ENCODE data around the gene DMRTB1. TPM values are rescaled to one million over a fixed set of nuclear protein-coding genes. Genes with fewer than 3 reads are reported as not detected.

The DMRTB1 gene
- total RNA-seq, 2 experiments from 2014 or later: not detected

DNA sequence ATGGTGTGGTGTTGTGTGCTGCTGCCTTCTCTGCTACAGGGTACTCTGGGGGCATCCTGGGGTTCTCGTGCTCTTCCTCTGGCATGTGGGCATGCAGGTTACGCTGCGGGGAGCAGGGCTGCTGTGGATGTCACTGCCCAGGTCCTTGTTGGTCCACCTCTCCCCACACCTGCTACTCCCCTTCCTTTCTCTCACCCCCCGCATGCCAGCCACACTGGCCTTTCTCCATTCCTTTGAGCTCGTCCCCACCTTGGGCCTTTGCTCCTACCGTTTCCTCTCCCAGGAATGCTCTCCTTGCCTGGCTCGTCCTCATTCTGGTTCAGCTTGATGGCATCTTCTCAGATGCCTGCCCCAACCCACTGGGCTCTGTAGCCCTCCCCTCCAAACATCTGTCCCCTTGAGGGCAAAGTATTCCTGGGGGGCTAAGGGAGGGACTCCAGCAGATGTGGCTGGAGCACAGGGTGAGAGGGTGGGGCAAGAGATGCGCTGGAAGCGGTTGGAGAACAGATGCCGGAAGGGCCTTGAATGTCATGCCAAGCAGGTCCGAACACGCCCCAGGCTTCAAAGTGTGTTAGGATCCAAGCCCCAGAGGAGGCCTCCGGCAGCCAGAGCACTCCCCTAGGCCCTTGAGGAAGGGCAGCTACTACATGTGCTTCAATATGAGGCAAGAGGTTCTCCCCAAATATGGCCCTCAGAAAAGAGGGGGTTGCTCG, 23.4 kb downstream of the DMRTB1 start:
- Mint-ChIP-seq H3K27ac (no peak overlapping the region), H3K9me3 (no peaks in the 10 kb centered on the region), H3K4me3 (no peak overlapping the region), H3K27me3 (peaks cover 28% of the 10 kb centered on the region), H3K4me1 (ENCODE audit: low read depth) (no peaks in the 10 kb centered on the region), H3K36me3 (ENCODE audit: low read depth) (no peaks in the 10 kb centered on the region)
- H3K4me3 ChIP-seq (ENCODE audit: low read length): no peak overlapping the region
- peaks cover 7% of the 10 kb centered on the region for H3K4me1 ChIP-seq (ENCODE audit: insufficient read depth, low read length)
- H3K36me3 ChIP-seq (ENCODE audit: insufficient read depth, low read length): no peaks in the 10 kb centered on the region
- peaks cover 0 to 5% of the 10 kb centered on the region in 2 experiments for H3K9me3 ChIP-seq (ENCODE audit: control insufficient read depth in 1 of 2, insufficient read depth in 1 of 2, low read length in 2 of 2)
- DNase-seq: no peak
- no peak for ATAC-seq (ENCODE audit: poor library complexity)
- H3K27ac ChIP-seq (ENCODE audit: low read depth in 1 of 2, low read length in 2 of 2): no peak overlapping the region
- TF ChIP-seq, protein P1, sequence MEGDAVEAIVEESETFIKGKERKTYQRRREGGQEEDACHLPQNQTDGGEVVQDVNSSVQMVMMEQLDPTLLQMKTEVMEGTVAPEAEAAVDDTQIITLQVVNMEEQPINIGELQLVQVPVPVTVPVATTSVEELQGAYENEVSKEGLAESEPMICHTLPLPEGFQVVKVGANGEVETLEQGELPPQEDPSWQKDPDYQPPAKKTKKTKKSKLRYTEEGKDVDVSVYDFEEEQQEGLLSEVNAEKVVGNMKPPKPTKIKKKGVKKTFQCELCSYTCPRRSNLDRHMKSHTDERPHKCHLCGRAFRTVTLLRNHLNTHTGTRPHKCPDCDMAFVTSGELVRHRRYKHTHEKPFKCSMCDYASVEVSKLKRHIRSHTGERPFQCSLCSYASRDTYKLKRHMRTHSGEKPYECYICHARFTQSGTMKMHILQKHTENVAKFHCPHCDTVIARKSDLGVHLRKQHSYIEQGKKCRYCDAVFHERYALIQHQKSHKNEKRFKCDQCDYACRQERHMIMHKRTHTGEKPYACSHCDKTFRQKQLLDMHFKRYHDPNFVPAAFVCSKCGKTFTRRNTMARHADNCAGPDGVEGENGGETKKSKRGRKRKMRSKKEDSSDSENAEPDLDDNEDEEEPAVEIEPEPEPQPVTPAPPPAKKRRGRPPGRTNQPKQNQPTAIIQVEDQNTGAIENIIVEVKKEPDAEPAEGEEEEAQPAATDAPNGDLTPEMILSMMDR (IDR thresholded peaks at IDR 0.05): no peak
- intact Hi-C loops (cut with DNase I, micrococcal nuclease): loop anchor here in 1 of 2 experiments (10.0 kb wide), 1 partner anchor 1332 kb away; no protein-coding TSS in a partner anchor
- ChIA-PET CTCF (no interaction called here), POLR2A (no interaction called here)
- peaks cover 3 to 12% of the 10 kb centered on the region in 2 experiments for H3K27me3 ChIP-seq (ENCODE audit: control insufficient read depth in 1 of 2, insufficient read depth in 2 of 2, low read length in 2 of 2)

DNA sequence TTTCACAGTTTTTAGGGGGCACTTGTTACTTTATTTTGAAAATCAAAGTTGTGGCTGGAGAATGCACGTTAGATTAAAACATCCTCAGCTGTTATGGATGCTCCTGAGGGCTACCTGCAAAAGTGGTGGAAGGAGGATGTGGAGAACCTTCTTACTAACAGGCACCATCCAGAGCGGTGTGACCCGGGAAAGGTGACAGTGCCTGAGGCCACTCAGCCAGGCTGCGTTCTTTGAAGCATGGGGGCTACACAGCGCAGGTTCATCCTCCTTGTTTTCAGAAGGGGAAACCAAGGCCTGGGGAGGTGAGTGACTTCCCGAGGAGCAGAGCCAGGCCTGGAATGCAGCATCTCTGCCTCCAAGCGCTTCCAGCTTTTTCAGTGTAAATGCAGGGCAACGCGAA, 24.0 kb downstream of the DMRTB1 start:
- DNase-seq (no peak), ATAC-seq (ENCODE audit: poor library complexity) (no peak)
- H3K4me1 Mint-ChIP-seq (ENCODE audit: low read depth): no peaks in the 10 kb centered on the region
- ChIA-PET POLR2A (no interaction called here), CTCF (no interaction called here)
- Histone ChIP-seq H3K27me3 (ENCODE audit: control insufficient read depth in 1 of 2, insufficient read depth in 2 of 2, low read length in 2 of 2) (peaks cover 3 to 12% of the 10 kb centered on the region in 2 experiments), H3K27ac (ENCODE audit: low read depth in 1 of 2, low read length in 2 of 2) (no peak overlapping the region), H3K4me1 (ENCODE audit: insufficient read depth, low read length) (peaks cover 7% of the 10 kb centered on the region), H3K9me3 (ENCODE audit: control insufficient read depth in 1 of 2, insufficient read depth in 1 of 2, low read length in 2 of 2) (peaks cover 0 to 5% of the 10 kb centered on the region in 2 experiments), H3K4me3 (ENCODE audit: low read length) (no peak overlapping the region), H3K36me3 (ENCODE audit: insufficient read depth, low read length) (no peaks in the 10 kb centered on the region)
- H3K27ac Mint-ChIP-seq: no peak overlapping the region
- H3K4me3 Mint-ChIP-seq: no peak overlapping the region
- no peaks in the 10 kb centered on the region for H3K36me3 Mint-ChIP-seq (ENCODE audit: low read depth)
- TF ChIP-seq, protein P1 (IDR thresholded peaks at IDR 0.05): no peak
- H3K9me3 Mint-ChIP-seq: no peaks in the 10 kb centered on the region
- intact Hi-C loops (cut with DNase I, micrococcal nuclease): loop anchor here in 1 of 2 experiments (10.0 kb wide), 1 partner anchor 1332 kb away; no protein-coding TSS in a partner anchor
- H3K27me3 Mint-ChIP-seq: peaks cover 29% of the 10 kb centered on the region

DNA sequence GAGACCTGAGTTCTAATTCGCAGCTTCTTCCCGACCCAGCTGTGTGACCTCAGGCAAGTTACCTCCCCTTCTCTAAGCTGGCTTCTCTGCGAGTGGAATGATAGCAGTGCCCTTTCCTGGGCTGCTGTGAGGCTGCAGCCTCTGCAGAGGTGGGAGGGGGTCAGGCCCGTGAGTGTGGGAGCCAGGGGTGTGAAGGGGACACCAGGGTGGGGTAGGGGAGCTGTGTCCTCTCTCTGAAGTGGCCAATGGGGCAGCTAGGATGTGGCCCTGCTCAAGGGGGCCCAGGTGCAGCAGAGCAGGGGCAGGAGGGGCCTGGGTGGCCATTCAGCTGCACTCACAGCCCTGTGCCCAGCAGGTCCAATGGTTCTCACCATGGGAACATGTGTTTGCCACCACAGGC, 24.5 kb downstream of the DMRTB1 start:
- H3K4me3 Mint-ChIP-seq: no peak overlapping the region
- H3K27ac Mint-ChIP-seq: no peak overlapping the region
- H3K9me3 Mint-ChIP-seq: no peaks in the 10 kb centered on the region
- DNase-seq (no peak), ATAC-seq (ENCODE audit: poor library complexity) (no peak)
- no peaks in the 10 kb centered on the region for H3K36me3 Mint-ChIP-seq (ENCODE audit: low read depth)
- ChIA-PET POLR2A (no interaction called here), CTCF (no interaction called here)
- intact Hi-C loops (cut with DNase I, micrococcal nuclease): loop anchor here (2.0 to 10.0 kb wide), 2 partner anchors 475 to 1331 kb away; no protein-coding TSS in a partner anchor
- H3K4me3 ChIP-seq (ENCODE audit: low read length): no peak overlapping the region
- TF ChIP-seq, protein P1 (IDR thresholded peaks at IDR 0.05): no peak
- peaks cover 0 to 5% of the 10 kb centered on the region in 2 experiments for H3K9me3 ChIP-seq (ENCODE audit: control insufficient read depth in 1 of 2, insufficient read depth in 1 of 2, low read length in 2 of 2)
- H3K4me1 ChIP-seq (ENCODE audit: insufficient read depth, low read length): peaks cover 7% of the 10 kb centered on the region
- no peaks in the 10 kb centered on the region for H3K4me1 Mint-ChIP-seq (ENCODE audit: low read depth)
- no peak overlapping the region for H3K27ac ChIP-seq (ENCODE audit: low read depth in 1 of 2, low read length in 2 of 2)
- peaks cover 3 to 12% of the 10 kb centered on the region in 2 experiments for H3K27me3 ChIP-seq (ENCODE audit: control insufficient read depth in 1 of 2, insufficient read depth in 2 of 2, low read length in 2 of 2)
- no peaks in the 10 kb centered on the region for H3K36me3 ChIP-seq (ENCODE audit: insufficient read depth, low read length)
- H3K27me3 Mint-ChIP-seq: peaks cover 29% of the 10 kb centered on the region

All from CD4-positive, alpha-beta T cell (primary cell).